Parathyroid adenoma (tissue), 2 donors: Measurements from ENCODE around the gene RALGDS.

ENCODE experiments used
- H2AFZ ChIP-seq: fragments of 300-600 bp; sonication (generic); one replicate; pipeline ENCODE4 v1.7.0; 2017; ENCODE audit warnings: antibody characterized with exemption, mild to moderate bottlenecking
- H3K27ac ChIP-seq: fragments of 300-600 bp; sonication (generic); one replicate; pipeline ENCODE4 v1.7.0; 2017
- H3K27me3 ChIP-seq: fragments of 300-600 bp; sonication (generic); one replicate; pipeline ENCODE4 v1.7.0; 2017; ENCODE audit warnings: low read length; ENCODE audit not compliant: control insufficient read depth, insufficient read depth
- H3K36me3 ChIP-seq: fragments of 300-600 bp; sonication (generic); one replicate; pipeline ENCODE4 v1.7.0; 2017; ENCODE audit warnings: low read length; ENCODE audit not compliant: control insufficient read depth, insufficient read depth
- H3K4me1 ChIP-seq: fragments of 300-600 bp; sonication (generic); one replicate; pipeline ENCODE4 v1.7.0; 2017; ENCODE audit warnings: control low read depth
- H3K4me2 ChIP-seq: fragments of 300-600 bp; sonication (generic); one replicate; pipeline ENCODE4 v1.7.0; 2017; ENCODE audit warnings: low read length
- H3K4me3 ChIP-seq: fragments of 300-600 bp; sonication (generic); one replicate; pipeline ENCODE4 v1.7.0; 2017; ENCODE audit warnings: low read depth, low read length
- H3K79me2 ChIP-seq: fragments of 300-600 bp; sonication (generic); one replicate; pipeline ENCODE4 v1.7.0; 2017; ENCODE audit warnings: control low read depth
- H3K9ac ChIP-seq: fragments of 300-600 bp; sonication (generic); one replicate; pipeline ENCODE4 v1.7.0; 2017; ENCODE audit warnings: mild to moderate bottlenecking
- H3K9me3 ChIP-seq: fragments of 300-600 bp; sonication (generic); one replicate; pipeline ENCODE4 v1.7.0; 2017; ENCODE audit warnings: low read length; ENCODE audit not compliant: control insufficient read depth
- CTCF ChIP-seq: fragments of 300-600 bp; sonication (generic); IDR thresholded peaks from one replicate; pipeline ENCODE4 v1.7.0; 2017; ENCODE audit warnings: antibody characterized with exemption, mild to moderate bottlenecking
- donor health status: primary hyperparathyroidism.

RALGDS gene

GRCh38 chr9:133140174-133140505, 19.1 kb upstream of the RALGDS start:
- Histone ChIP-seq H2AFZ (no peak overlapping the region), H3K79me2 (peaks cover 13% of the 10 kb centered on the region), H3K27ac (no peak overlapping the region), H3K27me3 (no peaks in the 10 kb centered on the region), H3K9me3 (no peaks in the 10 kb centered on the region), H3K4me2 (no peak overlapping the region), H3K9ac (no peak overlapping the region), H3K4me1 (peaks cover 11% of the 10 kb centered on the region), H3K4me3 (no peak overlapping the region), H3K36me3 (no peaks in the 10 kb centered on the region)
- TF ChIP-seq CTCF: no peak

DNA sequence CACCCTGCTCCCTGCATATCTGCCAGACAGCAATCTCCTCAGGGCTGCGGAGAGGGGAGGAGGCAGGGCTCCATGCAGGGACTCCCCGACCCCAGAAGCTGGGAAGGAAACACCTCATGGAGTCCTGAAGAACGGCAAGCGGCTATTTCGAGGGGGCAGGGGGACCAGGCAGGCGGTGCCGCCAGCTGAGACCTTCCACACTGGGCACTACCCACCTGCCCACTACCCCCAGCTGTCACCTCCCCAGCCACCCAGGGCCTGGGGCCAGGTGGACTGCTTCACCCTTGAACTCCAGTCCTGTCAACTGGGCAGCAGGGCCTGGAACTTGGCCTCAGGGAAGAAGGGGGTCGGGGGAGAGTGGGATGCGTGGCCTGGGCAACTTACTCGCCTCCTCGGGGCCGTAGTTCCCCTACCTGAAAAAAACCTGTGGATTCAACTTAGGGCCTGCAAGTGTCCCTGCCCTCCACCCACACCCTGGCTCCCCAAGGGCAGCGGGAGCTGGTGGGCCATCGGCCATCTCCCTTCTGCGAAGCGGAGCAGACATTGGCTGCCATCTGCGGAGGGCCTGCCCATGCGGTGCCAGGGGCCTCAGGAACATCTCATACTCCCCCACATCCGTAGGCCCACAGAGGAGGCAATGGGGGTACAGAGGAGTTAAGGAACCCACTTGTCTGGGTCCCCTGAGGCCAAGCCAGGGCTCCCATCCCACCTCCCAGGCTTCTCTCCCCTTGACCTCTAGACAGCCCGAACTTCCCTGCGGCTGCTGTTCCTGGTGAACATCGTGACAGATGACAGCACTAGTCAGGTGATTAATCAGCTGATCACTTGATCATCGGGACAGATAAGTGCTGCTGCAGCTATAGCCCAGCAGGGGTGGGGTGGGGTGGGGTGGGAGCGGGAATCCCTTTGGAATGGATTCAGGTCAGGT, 18.5 kb upstream of the RALGDS start:
- no peak for TF ChIP-seq CTCF
- Histone ChIP-seq H3K9ac (no peak overlapping the region), H3K4me1 (peaks cover 14% of the 10 kb centered on the region)

DNA sequence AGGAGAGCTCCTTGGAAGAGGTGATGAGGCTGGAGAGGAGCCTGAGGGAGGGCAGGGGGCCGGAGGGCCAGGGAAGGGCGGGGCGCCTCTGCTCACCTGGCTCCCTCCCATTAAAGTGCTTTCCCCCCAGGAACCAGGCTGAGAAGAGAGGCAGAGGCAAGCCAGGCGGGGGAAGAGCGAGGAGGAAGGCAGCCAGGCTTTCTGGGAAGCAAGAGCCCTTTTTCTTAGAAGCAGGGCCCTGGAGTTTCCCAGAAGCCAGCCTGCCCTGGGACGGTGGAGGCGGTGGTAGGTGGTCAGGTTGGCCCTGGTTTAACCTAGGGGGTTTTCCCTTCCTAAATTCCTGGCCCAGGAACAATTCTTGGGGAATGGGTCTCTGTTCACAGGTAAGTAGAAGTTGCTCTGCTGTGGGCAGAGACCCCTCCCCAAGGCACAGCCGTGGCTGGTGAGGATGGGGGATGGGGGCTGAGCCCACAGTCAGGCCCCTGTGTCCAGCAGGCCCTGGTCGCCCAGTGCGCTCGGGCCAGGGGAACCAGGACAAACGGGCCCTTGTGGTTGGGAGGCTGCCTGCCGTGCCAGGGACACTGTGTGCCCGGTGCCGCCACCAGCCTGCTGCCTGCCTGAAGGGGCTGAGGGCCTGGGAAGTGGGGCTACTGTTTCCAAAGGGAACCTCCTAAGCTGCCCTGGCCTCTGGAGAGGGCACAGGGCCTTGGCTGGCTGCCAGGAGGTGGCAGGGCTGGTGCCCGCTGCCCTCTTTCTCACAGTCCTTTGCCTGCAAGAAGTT, 16.6 kb upstream of the RALGDS start:
- H3K4me1 ChIP-seq: peaks cover 26% of the 10 kb centered on the region
- no peak overlapping the region for H2AFZ ChIP-seq
- no peak overlapping the region for H3K27ac ChIP-seq
- no peaks in the 10 kb centered on the region for H3K9me3 ChIP-seq
- no peak for TF ChIP-seq CTCF
- peaks cover 5% of the 10 kb centered on the region for H3K79me2 ChIP-seq
- H3K4me2 ChIP-seq: no peak overlapping the region
- no peak overlapping the region for H3K9ac ChIP-seq
- H3K27me3 ChIP-seq: no peaks in the 10 kb centered on the region
- H3K4me3 ChIP-seq: no peak overlapping the region
- H3K36me3 ChIP-seq: no peaks in the 10 kb centered on the region

More for the DNA sequence above, 18.5 kb upstream of the RALGDS start:
- no peak overlapping the region for H3K27ac ChIP-seq
- H3K9me3 ChIP-seq: no peaks in the 10 kb centered on the region
- no peak overlapping the region for H2AFZ ChIP-seq
- peaks cover 10% of the 10 kb centered on the region for H3K79me2 ChIP-seq
- no peak overlapping the region for H3K4me3 ChIP-seq
- H3K4me2 ChIP-seq: no peak overlapping the region
- no peaks in the 10 kb centered on the region for H3K27me3 ChIP-seq
- no peaks in the 10 kb centered on the region for H3K36me3 ChIP-seq

DNA sequence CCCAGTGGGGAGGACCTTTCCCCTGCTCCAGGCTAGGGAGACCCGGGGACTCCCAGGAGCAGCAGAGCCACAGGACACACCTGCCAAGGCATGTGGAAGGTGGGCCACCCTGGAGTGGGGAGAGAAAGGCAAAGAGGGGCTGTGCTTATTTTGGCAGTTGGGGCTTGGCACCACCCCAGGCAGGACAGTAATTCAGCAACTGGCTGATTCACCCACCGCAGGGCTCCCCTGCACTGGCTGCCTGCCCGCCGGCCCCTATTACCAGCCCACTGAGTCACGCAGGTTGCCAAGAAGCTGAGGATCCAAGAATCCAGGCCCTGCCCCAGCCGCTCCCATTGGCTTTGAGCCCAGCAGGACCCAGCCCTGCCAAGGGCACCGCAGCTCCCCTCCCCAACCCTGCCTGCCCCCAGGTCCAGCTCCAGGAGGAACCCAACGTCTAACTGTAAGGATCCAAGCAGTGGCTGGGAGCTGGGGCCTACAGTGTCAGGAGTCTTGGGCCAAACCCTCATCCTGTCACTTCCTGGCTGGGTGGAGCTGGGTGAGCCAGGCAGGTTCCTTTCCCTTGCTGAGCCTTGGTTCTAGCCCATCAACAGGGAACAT, 14.2 kb upstream of the RALGDS start:
- TF ChIP-seq CTCF: no peak
- H3K4me2 ChIP-seq: no peak overlapping the region
- no peaks in the 10 kb centered on the region for H3K9me3 ChIP-seq
- H3K4me1 ChIP-seq: peaks cover 26% of the 10 kb centered on the region
- no peak overlapping the region for H2AFZ ChIP-seq
- no peaks in the 10 kb centered on the region for H3K36me3 ChIP-seq
- H3K9ac ChIP-seq: no peak overlapping the region
- no peaks in the 10 kb centered on the region for H3K27me3 ChIP-seq
- H3K27ac ChIP-seq: peak overlapping the region; percentile 90
- H3K4me3 ChIP-seq: no peak overlapping the region
- no peaks in the 10 kb centered on the region for H3K79me2 ChIP-seq
